B cell (primary cell): ENCODE results near the gene CPNE5. TPM values are rescaled to one million over a fixed set of nuclear protein-coding genes. Genes with fewer than 3 reads are reported as not detected.

Experiments used
- ATAC-seq: fragments of 200-7000 bp; cut with Tn5 transposase; one replicate; pipeline ENCODE4 v1.10.0; 2021; ENCODE audit warnings: low read depth, mild to moderate bottlenecking, moderate number of reproducible peaks, moderate library complexity
- CTCF ChIA-PET: fragments of 350-600 bp; sonication (Branson Sonifier 250); formaldehyde crosslinking; loops from one replicate; lab custom pipeline; 2021; ENCODE audit warnings: antibody characterized with exemption, inconsistent platforms; lab: Charles Lee
- POLR2A ChIA-PET: fragments of 350-600 bp; sonication (Branson Sonifier 250); formaldehyde crosslinking; loops from one replicate; lab custom pipeline; 2021; ENCODE audit warnings: antibody characterized with exemption; lab: Charles Lee
- DNase-seq: peaks from one replicate; pipeline ENCODE4 v3.0.0; 2013
- H2AFZ ChIP-seq: 2 replicates; pipeline ENCODE4 v1.6.1; 2012; ENCODE audit warnings: mild to moderate bottlenecking, low read depth, low read length; ENCODE audit not compliant: insufficient read depth, poor library complexity, severe bottlenecking
- H3K27ac ChIP-seq, 2 donors: 1 replicate in 1 of 2; 2 replicates in 1 of 2; pipeline ENCODE4 v1.5.1; 2012 to 2013; ENCODE audit warnings: low read length in 2 of 2, mild to moderate bottlenecking in 2 of 2, moderate library complexity in 1 of 2
- H3K27me3 ChIP-seq, 4 experiments: fragments of 200-600 bp in 1 of 4; sonication (generic) in 1 of 4; replicated peaks in 1 of 4; 1 replicate in 2 of 4; 2 replicates in 2 of 4; pipeline versions ENCODE4 v1.6.1 to v1.7.0; 2013 to 2016; ENCODE audit warnings: low read length in 3 of 4, mild to moderate bottlenecking in 2 of 4, mixed read lengths in 1 of 4, moderate library complexity in 1 of 4; ENCODE audit not compliant: insufficient read depth in 4 of 4, control insufficient read depth in 3 of 4; ENCODE audit errors: control extremely low read depth in 1 of 4
- H3K36me3 ChIP-seq, 2 experiments: replicated peaks in 1 of 2; 1 replicate in 1 of 2; 2 replicates in 1 of 2; pipeline versions ENCODE4 v1.6.1 to v1.7.1; 2013; ENCODE audit warnings: low read length in 1 of 2; ENCODE audit not compliant: insufficient read depth in 2 of 2, control insufficient read depth in 1 of 2; ENCODE audit errors: control extremely low read depth in 1 of 2, extremely low read depth in 1 of 2
- H3K4me1 ChIP-seq, 2 donors: fragments of 200-600 bp in 1 of 2; sonication (generic) in 1 of 2; 1 replicate in 1 of 2; 2 replicates in 1 of 2; pipeline versions ENCODE4 v1.5.1 to v1.6.1; 2013 to 2017; ENCODE audit warnings: low read length in 2 of 2; ENCODE audit not compliant: control insufficient read depth in 2 of 2, insufficient read depth in 2 of 2
- H3K4me2 ChIP-seq: replicated peaks from 2 replicates; pipeline ENCODE3; 2012; ENCODE audit warnings: mild to moderate bottlenecking, low read depth, low read length; ENCODE audit not compliant: poor library complexity, severe bottlenecking
- H3K4me3 ChIP-seq, 5 experiments: fragments of 200-600 bp in 1 of 5; sonication (generic) in 1 of 5; 1 replicate in 3 of 5; 2 replicates in 2 of 5; pipeline versions ENCODE4 v1.5.1 to v1.7.0; 2011 to 2016; ENCODE audit warnings: low read length in 4 of 5, mild to moderate bottlenecking in 4 of 5, low read depth in 2 of 5, control low read depth in 1 of 5, moderate library complexity in 1 of 5; ENCODE audit not compliant: insufficient read depth in 1 of 5; ENCODE audit errors: control extremely low read depth in 1 of 5, extremely low read depth in 1 of 5
- H3K79me2 ChIP-seq: fragments of 200-600 bp; sonication (generic); one replicate; pipeline ENCODE4 v1.6.0; 2016; ENCODE audit warnings: low read length; ENCODE audit not compliant: control insufficient read depth, insufficient read depth
- H3K9ac ChIP-seq: fragments of 200-600 bp; sonication (generic); 2 replicates; pipeline ENCODE4 v1.6.1; 2017; ENCODE audit warnings: mild to moderate bottlenecking, low read length, moderate library complexity
- H3K9me3 ChIP-seq, 3 donors: one replicate each; pipeline versions ENCODE4 v1.6.1 to v1.7.1; 2013; ENCODE audit warnings: low read length in 2 of 3; ENCODE audit not compliant: control insufficient read depth in 2 of 3, insufficient read depth in 1 of 3; ENCODE audit errors: control extremely low read depth in 1 of 3
- H4K20me1 ChIP-seq: 2 replicates; pipeline ENCODE4 v1.6.0; 2012; ENCODE audit warnings: mild to moderate bottlenecking, low read length; ENCODE audit not compliant: insufficient read depth, control insufficient read depth, poor library complexity, severe bottlenecking
- H3K27ac Mint-ChIP-seq: one replicate; pipeline ENCODE4 v1.8.0; 2021; ENCODE audit warnings: mixed read lengths
- H3K27me3 Mint-ChIP-seq: one replicate; pipeline ENCODE4 v1.8.0; 2021; ENCODE audit warnings: mixed read lengths
- H3K4me1 Mint-ChIP-seq: one replicate; pipeline ENCODE4 v1.8.0; 2021; ENCODE audit warnings: mixed read lengths
- H3K4me3 Mint-ChIP-seq: one replicate; pipeline ENCODE4 v1.8.0; 2021; ENCODE audit warnings: mixed read lengths
- H3K9me3 Mint-ChIP-seq: one replicate; pipeline ENCODE4 v1.8.0; 2022; ENCODE audit warnings: mixed read lengths; ENCODE audit not compliant: insufficient read depth
- CTCF ChIP-seq: fragments of 200-600 bp; IDR thresholded peaks from one replicate; pipeline ENCODE4 v1.8.0; 2022; ENCODE audit warnings: antibody characterized with exemption, mild to moderate bottlenecking
- EZH2 ChIP-seq: IDR thresholded peaks from 2 replicates; pipeline ENCODE4 v1.6.1; 2012; ENCODE audit warnings: borderline replicate concordance, low read depth, mild to moderate bottlenecking, moderate library complexity, low read length; ENCODE audit not compliant: insufficient read depth, poor library complexity, severe bottlenecking
- WGBS: methylation state at CpG from one replicate; pipeline ENCODE4 v1.1.5; 2013; ENCODE audit warnings: missing lambda C conversion rate; ENCODE audit not compliant: insufficient coverage; 5-methylcytosine and 5-hydroxymethylcytosine counted together
- intact Hi-C: fragments of 100-400 bp; cut with micrococcal nuclease; formaldehyde crosslinking; loops from one replicate; pipeline ENCODE4 v1.10.0; 2022
- polyA plus RNA-seq: library from polyadenylated mRNA; depleted of rRNA; stranded (reverse); fragments of >200 nt; gene quantifications from 2 replicates; pipeline ENCODE4 v1.2.3, GENCODE V29; 2012
- total RNA-seq, 2 donors: library from RNA; stranded (reverse); fragments of 120-200 nt in 1 of 2; gene quantifications; 1 replicate in 1 of 2; 2 replicates in 1 of 2; pipeline versions ENCODE4 v1.2.3 to v1.2.4, GENCODE V29; 2013 to 2022

Gene CPNE5
- total and polyA plus RNA-seq, 2 donors (not counting 1 experiment from before 2014, with no cell fraction given): 49.8 to 357 TPM

GRCh38 chr6:36700831-36701230 lies 138.4 kb downstream of the CPNE5 start:
- Histone ChIP-seq H3K4me3 (no peak overlapping the region), H4K20me1 (no peaks in the 10 kb centered on the region), H3K4me2 (peak overlapping the region; percentile 14), H3K27ac (no peak overlapping the region), H2AFZ (no peak overlapping the region), H3K9me3 (peaks cover 0 to 7% (median 0%) of the 10 kb centered on the region in 3 donors), H3K79me2 (peaks cover 6% of the 10 kb centered on the region), H3K27me3 (no peaks in the 10 kb centered on the region), H3K9ac (no peak overlapping the region), H3K4me1 (peaks cover 16 to 19% of the 10 kb centered on the region in 2 donors), H3K36me3 (no peaks in the 10 kb centered on the region)
- H3K27me3 Mint-ChIP-seq: peaks cover 3% of the 10 kb centered on the region
- H3K9me3 Mint-ChIP-seq: no peaks in the 10 kb centered on the region
- no peak overlapping the region for H3K4me3 Mint-ChIP-seq
- ATAC-seq (no peak), DNase-seq (no peak)
- POLR2A ChIA-PET: no interaction called here
- no peak for TF ChIP-seq CTCF
- no peak for TF ChIP-seq EZH2
- intact Hi-C loops: no loop called here
- peaks cover 36% of the 10 kb centered on the region for H3K4me1 Mint-ChIP-seq
- CTCF ChIA-PET: interaction anchor here (1.2 to 1.3 kb wide), 2 partner anchors 58 to 77 kb away, joined by 3 to 4 read pairs; no protein-coding TSS in a partner anchor
- WGBS: no CpG with 5 or more reads among the region's 3 CpGs
- peak overlapping the region; percentile 20 for H3K27ac Mint-ChIP-seq

GRCh38 chr6:36700071-36700812 lies 139.0 kb downstream of the CPNE5 start:
- Histone ChIP-seq H3K4me3 (no peak overlapping the region), H4K20me1 (no peaks in the 10 kb centered on the region), H3K4me2 (no peak overlapping the region), H3K9ac (no peak overlapping the region), H3K9me3 (peaks cover 0 to 7% (median 0%) of the 10 kb centered on the region in 3 donors), H3K79me2 (peaks cover 6% of the 10 kb centered on the region), H3K4me1 (peaks cover 20 to 22% of the 10 kb centered on the region in 2 donors), H3K36me3 (no peaks in the 10 kb centered on the region), H3K27ac (no peak overlapping the region), H3K27me3 (no peaks in the 10 kb centered on the region), H2AFZ (no peak overlapping the region)
- DNase-seq (no peak), ATAC-seq (no peak)
- TF ChIP-seq EZH2: no peak
- no peak for TF ChIP-seq CTCF
- 100% methylated on average over 3 of the region's 7 CpGs for WGBS
- peaks cover 3% of the 10 kb centered on the region for H3K27me3 Mint-ChIP-seq
- intact Hi-C loops: no loop called here
- H3K4me1 Mint-ChIP-seq: peaks cover 39% of the 10 kb centered on the region
- H3K4me3 Mint-ChIP-seq: no peak overlapping the region
- POLR2A ChIA-PET: no interaction called here
- H3K9me3 Mint-ChIP-seq: no peaks in the 10 kb centered on the region
- H3K27ac Mint-ChIP-seq: no peak overlapping the region
- CTCF ChIA-PET: interaction anchor here (1.2 to 1.3 kb wide), 2 partner anchors 59 to 76 kb away, joined by 3 to 4 read pairs; no protein-coding TSS in a partner anchor
